GM12874 (cell line): ENCODE measurements around the gene ANKDD1A.

Source experiments
- TF ChIP-seq, protein P1 (sequence below): IDR thresholded peaks from 2 replicates; pipeline ENCODE4 v1.5.1; 2011; ENCODE audit warnings: low read depth, mild to moderate bottlenecking, control low read depth, low read length, moderate library complexity; ENCODE audit not compliant: insufficient read depth

Gene ANKDD1A

DNA sequence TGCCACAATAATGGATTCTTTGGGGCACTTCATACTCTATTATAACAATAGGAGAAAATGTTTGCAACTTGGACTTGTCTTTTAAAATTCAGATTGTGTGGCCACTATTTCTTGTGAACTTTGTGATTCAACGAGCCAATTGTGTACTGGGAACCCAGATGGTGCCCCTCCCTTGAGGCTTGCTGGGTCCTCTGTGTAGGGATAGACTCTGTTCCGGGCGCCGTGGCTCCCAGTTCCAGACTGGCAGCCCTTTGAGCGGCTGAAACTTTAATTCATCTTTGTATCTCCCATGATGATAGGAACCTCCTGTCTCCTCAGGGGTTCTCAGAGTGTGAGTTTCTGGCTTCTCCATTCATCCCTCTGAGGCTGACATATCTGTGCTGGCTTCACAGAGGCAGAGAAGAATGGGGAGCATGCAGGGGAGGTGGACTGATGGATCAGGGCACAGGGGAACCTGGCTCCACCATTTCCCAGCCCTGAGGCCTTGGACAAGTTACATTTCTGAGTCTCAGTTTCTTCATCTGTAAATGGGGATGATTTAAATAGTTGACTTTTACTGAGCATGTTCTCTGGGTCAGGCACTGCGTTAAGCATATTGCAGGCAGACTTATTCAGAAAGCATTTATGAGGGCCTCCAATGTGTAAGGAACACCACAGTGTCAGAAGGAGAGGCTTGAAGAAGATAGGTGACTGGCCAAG, 15.2 kb upstream of the ANKDD1A start:
- TF ChIP-seq, protein P1, sequence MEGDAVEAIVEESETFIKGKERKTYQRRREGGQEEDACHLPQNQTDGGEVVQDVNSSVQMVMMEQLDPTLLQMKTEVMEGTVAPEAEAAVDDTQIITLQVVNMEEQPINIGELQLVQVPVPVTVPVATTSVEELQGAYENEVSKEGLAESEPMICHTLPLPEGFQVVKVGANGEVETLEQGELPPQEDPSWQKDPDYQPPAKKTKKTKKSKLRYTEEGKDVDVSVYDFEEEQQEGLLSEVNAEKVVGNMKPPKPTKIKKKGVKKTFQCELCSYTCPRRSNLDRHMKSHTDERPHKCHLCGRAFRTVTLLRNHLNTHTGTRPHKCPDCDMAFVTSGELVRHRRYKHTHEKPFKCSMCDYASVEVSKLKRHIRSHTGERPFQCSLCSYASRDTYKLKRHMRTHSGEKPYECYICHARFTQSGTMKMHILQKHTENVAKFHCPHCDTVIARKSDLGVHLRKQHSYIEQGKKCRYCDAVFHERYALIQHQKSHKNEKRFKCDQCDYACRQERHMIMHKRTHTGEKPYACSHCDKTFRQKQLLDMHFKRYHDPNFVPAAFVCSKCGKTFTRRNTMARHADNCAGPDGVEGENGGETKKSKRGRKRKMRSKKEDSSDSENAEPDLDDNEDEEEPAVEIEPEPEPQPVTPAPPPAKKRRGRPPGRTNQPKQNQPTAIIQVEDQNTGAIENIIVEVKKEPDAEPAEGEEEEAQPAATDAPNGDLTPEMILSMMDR, result no peak

DNA sequence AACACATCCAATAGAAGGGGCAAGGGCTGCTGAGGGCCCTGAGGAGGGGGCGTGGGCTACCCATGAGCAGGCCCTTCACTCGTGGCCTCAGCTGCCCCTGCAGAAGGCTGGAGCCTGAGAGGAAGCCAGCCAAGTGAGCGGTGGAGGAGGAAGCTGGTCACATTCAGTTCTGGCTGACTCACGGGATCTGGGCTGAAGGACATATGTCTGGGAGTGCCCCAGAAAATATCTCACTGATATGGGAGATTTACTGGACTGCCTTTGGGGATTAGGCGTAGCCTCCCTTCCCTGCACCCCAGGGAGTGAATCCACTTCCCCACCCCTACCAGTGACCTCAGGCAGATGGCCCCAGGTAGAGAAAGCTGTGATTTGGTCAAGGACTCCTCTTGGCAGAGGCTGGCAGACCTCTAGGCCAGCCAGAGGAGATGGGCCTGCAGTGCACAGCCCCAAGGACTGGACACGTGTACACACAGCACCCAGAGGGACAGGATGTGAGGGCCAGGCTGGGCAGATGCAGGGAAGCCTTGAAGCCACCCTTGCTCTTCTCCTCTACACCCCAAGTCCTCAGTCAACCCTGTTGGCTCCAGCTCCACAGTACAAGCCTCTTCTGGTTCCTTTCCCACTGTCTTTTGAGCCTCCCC, 14.2 kb upstream of the ANKDD1A start:
- TF ChIP-seq, protein P1, result no peak

DNA sequence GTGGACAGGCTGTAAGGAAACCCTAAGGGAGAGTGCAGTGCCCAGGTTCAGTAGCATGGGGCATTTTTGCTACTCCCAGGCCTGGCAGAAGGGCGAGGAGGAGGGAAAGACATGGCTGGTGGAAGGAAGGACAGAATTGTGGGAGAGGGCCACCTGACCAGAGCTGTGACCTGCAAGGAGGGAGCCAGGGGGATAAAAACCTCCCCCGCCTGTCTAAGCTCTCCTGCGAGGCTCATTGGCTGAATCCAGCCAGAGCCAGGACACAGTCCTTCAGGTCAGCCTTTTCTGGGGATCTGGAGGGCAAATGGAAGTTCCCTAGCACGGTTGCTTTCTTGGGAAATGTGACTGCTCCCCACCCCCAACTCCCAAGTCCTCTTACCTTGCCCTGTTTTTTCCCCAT, 13.3 kb upstream of the ANKDD1A start:
- TF ChIP-seq, protein P1, result no peak

DNA sequence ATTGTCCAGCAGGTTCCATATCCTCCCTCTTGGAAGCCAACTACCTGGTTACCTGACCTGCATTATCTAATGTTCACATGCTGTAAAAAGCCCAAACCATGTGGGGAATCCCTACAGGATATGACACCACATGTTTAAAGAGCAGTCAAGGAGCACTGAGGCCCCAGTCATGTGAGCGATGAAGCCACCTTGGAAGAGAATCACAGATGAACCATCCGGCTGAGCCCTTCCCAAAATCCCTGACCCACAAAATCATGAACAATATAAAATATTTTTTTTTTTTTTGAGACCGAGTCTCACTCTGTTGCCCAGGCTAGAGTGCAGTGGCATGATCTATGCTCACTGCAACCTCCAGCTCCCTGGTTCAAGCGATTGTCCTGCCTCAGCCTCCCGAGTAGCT, 10.6 kb upstream of the ANKDD1A start:
- TF ChIP-seq, protein P1, result no peak

DNA sequence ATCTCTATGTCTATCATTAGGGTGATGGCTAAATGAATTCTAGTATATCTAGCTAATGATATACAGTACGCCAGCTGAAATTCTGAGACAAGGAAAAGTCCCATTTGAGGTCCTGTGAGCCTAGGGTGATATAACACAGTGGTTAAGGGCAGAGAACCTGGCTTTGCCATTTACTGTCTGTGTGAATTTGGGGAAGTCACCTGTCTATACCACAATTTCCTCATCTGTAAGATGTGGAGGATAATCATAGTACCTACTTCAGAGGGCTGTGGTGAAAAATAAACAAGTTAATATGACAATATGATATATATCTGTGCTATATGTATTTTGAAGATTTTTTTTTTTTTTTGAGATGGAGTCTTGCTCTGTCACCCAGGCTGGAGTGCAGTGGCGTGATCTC, 9.8 kb upstream of the ANKDD1A start:
- TF ChIP-seq, protein P1, result no peak

DNA sequence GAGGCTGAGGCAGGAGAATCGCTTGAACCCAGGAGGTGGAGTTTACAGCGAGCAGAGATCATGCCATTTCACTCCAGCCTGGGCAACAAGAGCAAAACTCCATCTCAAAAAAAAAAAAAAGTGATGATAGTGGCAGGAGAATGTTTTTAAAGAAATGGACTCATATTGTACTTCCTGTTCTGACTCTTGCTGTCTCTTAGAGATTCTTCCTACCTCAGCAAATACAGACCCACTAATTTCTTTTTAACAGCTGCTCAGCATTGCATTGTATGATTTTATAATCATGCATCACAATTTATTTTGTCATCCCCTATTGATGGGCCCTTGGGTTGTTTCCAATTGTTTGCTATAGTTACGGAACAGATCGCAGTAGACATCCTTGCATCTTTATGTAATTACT, 8.8 kb upstream of the ANKDD1A start:
- TF ChIP-seq, protein P1, result no peak

DNA sequence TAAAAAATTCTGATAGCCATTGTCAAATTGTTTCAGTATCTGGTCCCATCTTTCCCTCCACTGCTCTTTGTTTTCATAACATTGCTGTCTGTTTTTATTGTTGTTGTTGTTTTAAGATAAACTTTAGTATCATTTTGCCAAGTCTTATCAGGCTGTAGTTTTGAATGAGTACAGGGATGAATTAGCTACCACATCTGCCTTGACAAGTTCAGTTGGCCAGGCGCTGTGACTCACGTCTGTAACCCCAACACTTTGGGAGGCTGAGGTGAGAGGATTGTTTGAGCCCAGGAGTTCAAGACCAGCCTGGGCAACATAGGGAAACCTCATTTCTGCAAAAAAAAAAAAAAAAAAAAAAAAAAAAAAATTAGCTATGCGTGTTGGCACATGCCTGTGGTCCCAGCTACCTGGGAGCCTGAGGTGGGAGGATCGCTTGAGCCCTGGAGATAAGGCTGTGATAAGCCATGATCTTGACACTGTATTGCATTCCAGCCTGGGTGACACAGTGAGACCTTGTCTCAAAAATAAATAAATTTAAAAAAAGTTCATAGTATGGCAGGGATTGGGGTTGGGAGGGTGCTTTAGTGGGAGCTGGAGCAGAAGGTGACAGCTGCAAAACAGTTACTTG, 8.3 kb upstream of the ANKDD1A start:
- TF ChIP-seq, protein P1, result no peak
